WTC11 (cell line): ENCODE results near the gene HINT2.

Experiments used
- CREB1 ChIP-seq: sonication (generic); formaldehyde crosslinking; IDR thresholded peaks from 2 replicates; pipeline ENCODE4 v1.8.0; 2023; ENCODE audit warnings: mild to moderate bottlenecking, missing genetic modification reagents
- NFATC4 ChIP-seq: fragments of 250-450 bp; sonication (Bioruptor Pico); IDR thresholded peaks from 2 replicates; pipeline ENCODE4 v1.9.0; 2021; ENCODE audit warnings: mild to moderate bottlenecking
- NFYB ChIP-seq: sonication (generic); formaldehyde crosslinking; conservative IDR thresholded peaks from 2 replicates; pipeline ENCODE4 v1.8.0; 2022; ENCODE audit warnings: low read depth, missing genetic modification reagents
- TF ChIP-seq, protein P1 (sequence below): fragments of 200-600 bp; IDR thresholded peaks from 2 replicates; pipeline ENCODE4 v1.8.0; 2022; ENCODE audit warnings: antibody characterized with exemption
- TF ChIP-seq, protein P2 (sequence below): sonication (generic); formaldehyde crosslinking; IDR thresholded peaks from 2 replicates; pipeline ENCODE4 v1.8.1; 2023; ENCODE audit warnings: mild to moderate bottlenecking, missing genetic modification reagents, moderate library complexity
- TF ChIP-seq, protein P3 (sequence below): sonication (generic); formaldehyde crosslinking; IDR thresholded peaks from 2 replicates; pipeline ENCODE4 v1.8.1; 2022; ENCODE audit warnings: low read depth, missing genetic modification reagents, borderline replicate concordance
- TF ChIP-seq, protein P4 (sequence below): sonication (generic); formaldehyde crosslinking; IDR thresholded peaks from 2 replicates; pipeline ENCODE4 v1.8.0; 2022; ENCODE audit warnings: mild to moderate bottlenecking, missing genetic modification reagents
- TF ChIP-seq, protein P5 (sequence below): sonication (generic); formaldehyde crosslinking; IDR thresholded peaks from 2 replicates; pipeline ENCODE4 v1.8.1; 2023; ENCODE audit warnings: mild to moderate bottlenecking, missing genetic modification reagents
- TF ChIP-seq, protein P6 (sequence below): sonication (generic); formaldehyde crosslinking; IDR thresholded peaks from 2 replicates; pipeline ENCODE4 v1.8.1; 2023; ENCODE audit warnings: mild to moderate bottlenecking, moderate library complexity, missing genetic modification reagents
- TF ChIP-seq, protein P7 (sequence below): sonication (generic); formaldehyde crosslinking; IDR thresholded peaks from 2 replicates; pipeline ENCODE4 v1.8.0; 2023; ENCODE audit warnings: missing genetic modification reagents, mild to moderate bottlenecking, borderline replicate concordance
- TF ChIP-seq, protein P8 (sequence below): sonication (generic); formaldehyde crosslinking; IDR thresholded peaks from 2 replicates; pipeline ENCODE4 v1.8.1; 2022; ENCODE audit warnings: low read depth, mild to moderate bottlenecking, moderate library complexity, missing genetic modification reagents, borderline replicate concordance

DNA sequence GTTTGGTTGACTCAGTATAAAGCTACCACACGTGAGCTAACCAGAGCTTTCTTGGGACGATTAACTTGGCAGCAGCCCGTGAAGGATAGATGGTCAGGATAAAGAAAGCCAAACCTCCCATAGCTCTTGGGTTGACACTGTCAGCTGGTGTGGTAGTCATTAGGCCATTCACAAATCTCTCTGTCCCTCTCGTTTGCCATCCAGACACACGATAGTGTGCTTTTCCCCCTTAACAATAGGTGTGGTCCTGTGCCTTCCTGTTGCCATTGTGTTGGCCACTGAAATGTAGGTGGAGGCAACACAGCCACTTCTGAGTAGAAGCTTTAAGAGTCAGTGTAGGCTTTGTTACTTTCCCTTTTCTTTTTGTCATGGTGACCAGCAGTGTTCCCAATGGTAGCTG lies 43.6 kb upstream of the HINT2 start:
- TF ChIP-seq, protein P1, sequence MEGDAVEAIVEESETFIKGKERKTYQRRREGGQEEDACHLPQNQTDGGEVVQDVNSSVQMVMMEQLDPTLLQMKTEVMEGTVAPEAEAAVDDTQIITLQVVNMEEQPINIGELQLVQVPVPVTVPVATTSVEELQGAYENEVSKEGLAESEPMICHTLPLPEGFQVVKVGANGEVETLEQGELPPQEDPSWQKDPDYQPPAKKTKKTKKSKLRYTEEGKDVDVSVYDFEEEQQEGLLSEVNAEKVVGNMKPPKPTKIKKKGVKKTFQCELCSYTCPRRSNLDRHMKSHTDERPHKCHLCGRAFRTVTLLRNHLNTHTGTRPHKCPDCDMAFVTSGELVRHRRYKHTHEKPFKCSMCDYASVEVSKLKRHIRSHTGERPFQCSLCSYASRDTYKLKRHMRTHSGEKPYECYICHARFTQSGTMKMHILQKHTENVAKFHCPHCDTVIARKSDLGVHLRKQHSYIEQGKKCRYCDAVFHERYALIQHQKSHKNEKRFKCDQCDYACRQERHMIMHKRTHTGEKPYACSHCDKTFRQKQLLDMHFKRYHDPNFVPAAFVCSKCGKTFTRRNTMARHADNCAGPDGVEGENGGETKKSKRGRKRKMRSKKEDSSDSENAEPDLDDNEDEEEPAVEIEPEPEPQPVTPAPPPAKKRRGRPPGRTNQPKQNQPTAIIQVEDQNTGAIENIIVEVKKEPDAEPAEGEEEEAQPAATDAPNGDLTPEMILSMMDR, result no peak
- TF ChIP-seq, protein P2, sequence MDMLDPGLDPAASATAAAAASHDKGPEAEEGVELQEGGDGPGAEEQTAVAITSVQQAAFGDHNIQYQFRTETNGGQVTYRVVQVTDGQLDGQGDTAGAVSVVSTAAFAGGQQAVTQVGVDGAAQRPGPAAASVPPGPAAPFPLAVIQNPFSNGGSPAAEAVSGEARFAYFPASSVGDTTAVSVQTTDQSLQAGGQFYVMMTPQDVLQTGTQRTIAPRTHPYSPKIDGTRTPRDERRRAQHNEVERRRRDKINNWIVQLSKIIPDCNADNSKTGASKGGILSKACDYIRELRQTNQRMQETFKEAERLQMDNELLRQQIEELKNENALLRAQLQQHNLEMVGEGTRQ (CRISPR knock-in tag), result no peak
- TF ChIP-seq, protein P3, sequence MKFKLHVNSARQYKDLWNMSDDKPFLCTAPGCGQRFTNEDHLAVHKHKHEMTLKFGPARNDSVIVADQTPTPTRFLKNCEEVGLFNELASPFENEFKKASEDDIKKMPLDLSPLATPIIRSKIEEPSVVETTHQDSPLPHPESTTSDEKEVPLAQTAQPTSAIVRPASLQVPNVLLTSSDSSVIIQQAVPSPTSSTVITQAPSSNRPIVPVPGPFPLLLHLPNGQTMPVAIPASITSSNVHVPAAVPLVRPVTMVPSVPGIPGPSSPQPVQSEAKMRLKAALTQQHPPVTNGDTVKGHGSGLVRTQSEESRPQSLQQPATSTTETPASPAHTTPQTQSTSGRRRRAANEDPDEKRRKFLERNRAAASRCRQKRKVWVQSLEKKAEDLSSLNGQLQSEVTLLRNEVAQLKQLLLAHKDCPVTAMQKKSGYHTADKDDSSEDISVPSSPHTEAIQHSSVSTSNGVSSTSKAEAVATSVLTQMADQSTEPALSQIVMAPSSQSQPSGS (CRISPR knock-in tag), result no peak
- no peak for TF ChIP-seq CREB1 (CRISPR knock-in tag)
- TF ChIP-seq, protein P4, sequence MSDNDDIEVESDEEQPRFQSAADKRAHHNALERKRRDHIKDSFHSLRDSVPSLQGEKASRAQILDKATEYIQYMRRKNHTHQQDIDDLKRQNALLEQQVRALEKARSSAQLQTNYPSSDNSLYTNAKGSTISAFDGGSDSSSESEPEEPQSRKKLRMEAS (CRISPR knock-in tag), result no peak
- no peak for TF ChIP-seq NFYB (CRISPR knock-in tag)
- no peak for TF ChIP-seq NFATC4 (CRISPR knock-in tag)
- TF ChIP-seq, protein P5, sequence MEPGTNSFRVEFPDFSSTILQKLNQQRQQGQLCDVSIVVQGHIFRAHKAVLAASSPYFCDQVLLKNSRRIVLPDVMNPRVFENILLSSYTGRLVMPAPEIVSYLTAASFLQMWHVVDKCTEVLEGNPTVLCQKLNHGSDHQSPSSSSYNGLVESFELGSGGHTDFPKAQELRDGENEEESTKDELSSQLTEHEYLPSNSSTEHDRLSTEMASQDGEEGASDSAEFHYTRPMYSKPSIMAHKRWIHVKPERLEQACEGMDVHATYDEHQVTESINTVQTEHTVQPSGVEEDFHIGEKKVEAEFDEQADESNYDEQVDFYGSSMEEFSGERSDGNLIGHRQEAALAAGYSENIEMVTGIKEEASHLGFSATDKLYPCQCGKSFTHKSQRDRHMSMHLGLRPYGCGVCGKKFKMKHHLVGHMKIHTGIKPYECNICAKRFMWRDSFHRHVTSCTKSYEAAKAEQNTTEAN (CRISPR knock-in tag), result no peak
- TF ChIP-seq, protein P6, sequence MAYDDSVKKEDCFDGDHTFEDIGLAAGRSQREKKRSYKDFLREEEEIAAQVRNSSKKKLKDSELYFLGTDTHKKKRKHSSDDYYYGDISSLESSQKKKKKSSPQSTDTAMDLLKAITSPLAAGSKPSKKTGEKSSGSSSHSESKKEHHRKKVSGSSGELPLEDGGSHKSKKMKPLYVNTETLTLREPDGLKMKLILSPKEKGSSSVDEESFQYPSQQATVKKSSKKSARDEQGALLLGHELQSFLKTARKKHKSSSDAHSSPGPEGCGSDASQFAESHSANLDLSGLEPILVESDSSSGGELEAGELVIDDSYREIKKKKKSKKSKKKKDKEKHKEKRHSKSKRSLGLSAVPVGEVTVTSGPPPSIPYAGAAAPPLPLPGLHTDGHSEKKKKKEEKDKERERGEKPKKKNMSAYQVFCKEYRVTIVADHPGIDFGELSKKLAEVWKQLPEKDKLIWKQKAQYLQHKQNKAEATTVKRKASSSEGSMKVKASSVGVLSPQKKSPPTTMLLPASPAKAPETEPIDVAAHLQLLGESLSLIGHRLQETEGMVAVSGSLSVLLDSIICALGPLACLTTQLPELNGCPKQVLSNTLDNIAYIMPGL (CRISPR knock-in tag), result no peak
- TF ChIP-seq, protein P7, sequence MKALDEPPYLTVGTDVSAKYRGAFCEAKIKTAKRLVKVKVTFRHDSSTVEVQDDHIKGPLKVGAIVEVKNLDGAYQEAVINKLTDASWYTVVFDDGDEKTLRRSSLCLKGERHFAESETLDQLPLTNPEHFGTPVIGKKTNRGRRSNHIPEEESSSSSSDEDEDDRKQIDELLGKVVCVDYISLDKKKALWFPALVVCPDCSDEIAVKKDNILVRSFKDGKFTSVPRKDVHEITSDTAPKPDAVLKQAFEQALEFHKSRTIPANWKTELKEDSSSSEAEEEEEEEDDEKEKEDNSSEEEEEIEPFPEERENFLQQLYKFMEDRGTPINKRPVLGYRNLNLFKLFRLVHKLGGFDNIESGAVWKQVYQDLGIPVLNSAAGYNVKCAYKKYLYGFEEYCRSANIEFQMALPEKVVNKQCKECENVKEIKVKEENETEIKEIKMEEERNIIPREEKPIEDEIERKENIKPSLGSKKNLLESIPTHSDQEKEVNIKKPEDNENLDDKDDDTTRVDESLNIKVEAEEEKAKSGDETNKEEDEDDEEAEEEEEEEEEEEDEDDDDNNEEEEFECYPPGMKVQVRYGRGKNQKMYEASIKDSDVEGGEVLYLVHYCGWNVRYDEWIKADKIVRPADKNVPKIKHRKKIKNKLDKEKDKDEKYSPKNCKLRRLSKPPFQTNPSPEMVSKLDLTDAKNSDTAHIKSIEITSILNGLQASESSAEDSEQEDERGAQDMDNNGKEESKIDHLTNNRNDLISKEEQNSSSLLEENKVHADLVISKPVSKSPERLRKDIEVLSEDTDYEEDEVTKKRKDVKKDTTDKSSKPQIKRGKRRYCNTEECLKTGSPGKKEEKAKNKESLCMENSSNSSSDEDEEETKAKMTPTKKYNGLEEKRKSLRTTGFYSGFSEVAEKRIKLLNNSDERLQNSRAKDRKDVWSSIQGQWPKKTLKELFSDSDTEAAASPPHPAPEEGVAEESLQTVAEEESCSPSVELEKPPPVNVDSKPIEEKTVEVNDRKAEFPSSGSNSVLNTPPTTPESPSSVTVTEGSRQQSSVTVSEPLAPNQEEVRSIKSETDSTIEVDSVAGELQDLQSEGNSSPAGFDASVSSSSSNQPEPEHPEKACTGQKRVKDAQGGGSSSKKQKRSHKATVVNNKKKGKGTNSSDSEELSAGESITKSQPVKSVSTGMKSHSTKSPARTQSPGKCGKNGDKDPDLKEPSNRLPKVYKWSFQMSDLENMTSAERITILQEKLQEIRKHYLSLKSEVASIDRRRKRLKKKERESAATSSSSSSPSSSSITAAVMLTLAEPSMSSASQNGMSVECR (CRISPR knock-in tag), result no peak
- TF ChIP-seq, protein P8, sequence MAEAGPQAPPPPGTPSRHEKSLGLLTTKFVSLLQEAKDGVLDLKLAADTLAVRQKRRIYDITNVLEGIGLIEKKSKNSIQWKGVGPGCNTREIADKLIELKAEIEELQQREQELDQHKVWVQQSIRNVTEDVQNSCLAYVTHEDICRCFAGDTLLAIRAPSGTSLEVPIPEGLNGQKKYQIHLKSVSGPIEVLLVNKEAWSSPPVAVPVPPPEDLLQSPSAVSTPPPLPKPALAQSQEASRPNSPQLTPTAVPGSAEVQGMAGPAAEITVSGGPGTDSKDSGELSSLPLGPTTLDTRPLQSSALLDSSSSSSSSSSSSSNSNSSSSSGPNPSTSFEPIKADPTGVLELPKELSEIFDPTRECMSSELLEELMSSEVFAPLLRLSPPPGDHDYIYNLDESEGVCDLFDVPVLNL (CRISPR knock-in tag), result no peak
